Esophagus (tissue), 2 donors: Measurements from ENCODE around the gene ADAMTS6. TPM values are rescaled to one million over a fixed set of nuclear protein-coding genes. Genes with fewer than 3 reads are reported as not detected.
"Not testable (repeated sequence)": the region's sequence is repeated elsewhere in the genome, so short reads cannot be mapped to it uniquely, and the experiment has no call there.

Experiments used
- H3K27ac ChIP-seq, 2 donors: one replicate each; pipeline ENCODE4 v1.5.1; 2013; ENCODE audit warnings: low read depth in 2 of 2, mild to moderate bottlenecking in 2 of 2, inconsistent platforms in 1 of 2, low read length in 1 of 2, moderate library complexity in 1 of 2
- H3K27me3 ChIP-seq, 2 donors: one replicate each; pipeline ENCODE4 v1.6.1; 2013; ENCODE audit warnings: low read length in 2 of 2, control low read depth in 1 of 2, mild to moderate bottlenecking in 1 of 2; ENCODE audit not compliant: insufficient read depth in 2 of 2, control insufficient read depth in 1 of 2
- H3K36me3 ChIP-seq, 2 donors: one replicate each; pipeline ENCODE4 v1.6.1; 2013; ENCODE audit warnings: low read length in 1 of 2; ENCODE audit not compliant: control insufficient read depth in 2 of 2, insufficient read depth in 2 of 2
- H3K4me1 ChIP-seq, 2 donors: one replicate each; pipeline ENCODE4 v1.6.1; 2013; ENCODE audit warnings: low read length in 1 of 2; ENCODE audit not compliant: control insufficient read depth in 2 of 2, insufficient read depth in 2 of 2
- H3K4me3 ChIP-seq, 2 donors: one replicate each; pipeline ENCODE4 v1.5.1; 2013; ENCODE audit warnings: low read length in 2 of 2, mild to moderate bottlenecking in 2 of 2, low read depth in 1 of 2, moderate library complexity in 1 of 2
- H3K9me3 ChIP-seq, 2 donors: one replicate each; pipeline ENCODE4 v1.6.1; 2013; ENCODE audit warnings: mild to moderate bottlenecking in 2 of 2, low read depth in 1 of 2, low read length in 1 of 2, moderate library complexity in 1 of 2; ENCODE audit not compliant: control insufficient read depth in 2 of 2, insufficient read depth in 1 of 2
- WGBS, 2 donors: extraction: QIAGEN DNeasy Blood & Tissue Kit; methylation state at CpG; one replicate each; pipeline ENCODE4 v1.1.7; 2013; 5-methylcytosine and 5-hydroxymethylcytosine counted together
- polyA plus RNA-seq, 2 donors: library from polyadenylated mRNA; stranded (reverse); fragments of 200-250 nt; gene quantifications; one replicate each; pipeline ENCODE4 v1.2.3, GENCODE V29; 2013
- donor health status: healthy with polysubstance abuse.
- donor health status: Bipolar disorder and iron deficiency.

The ADAMTS6 gene
- polyA plus RNA-seq, 2 donors: 0.16 to 0.25 TPM

DNA sequence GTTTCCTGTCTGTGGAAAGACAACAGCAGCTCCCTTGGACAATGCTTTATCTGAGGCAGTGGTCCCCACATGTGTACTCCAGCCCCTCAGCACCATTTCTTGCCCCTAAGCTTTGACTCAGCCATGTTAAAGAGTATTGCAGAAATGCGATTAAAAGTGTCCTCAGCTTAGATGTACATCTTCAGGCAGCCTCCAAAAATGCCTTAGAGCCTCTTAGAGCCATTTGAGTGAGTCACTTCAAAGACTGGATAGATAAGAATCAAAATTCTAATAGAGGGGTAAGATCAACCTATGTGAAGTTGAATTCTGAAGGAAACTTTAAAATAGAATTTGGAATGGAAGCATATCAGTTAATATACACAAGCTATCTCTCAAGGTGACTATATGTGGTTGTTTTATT is 296.3 kb downstream of the ADAMTS6 start:
- Histone ChIP-seq H3K27me3 (no peaks in the 10 kb centered on the region), H3K4me1 (no peaks in the 10 kb centered on the region), H3K27ac (no peak overlapping the region), H3K9me3 (no peaks in the 10 kb centered on the region), H3K36me3 (no peaks in the 10 kb centered on the region), H3K4me3 (no peak overlapping the region)
- 92 to 93% methylated on average over 1 of the region's 1 CpG for WGBS, 2 donors

- Histone ChIP-seq H3K4me1 (no peaks in the 10 kb centered on the region), H3K36me3 (no peaks in the 10 kb centered on the region), H3K4me3 (no peak overlapping the region), H3K9me3 (no peaks in the 10 kb centered on the region), H3K27ac (no peak overlapping the region), H3K27me3 (no peaks in the 10 kb centered on the region)
- 69 to 72% methylated on average over 5 of the region's 5 CpGs for WGBS, 2 donors
Observed at GRCh38 chr5:65184780-65185179, 296.9 kb downstream of the ADAMTS6 start.

DNA sequence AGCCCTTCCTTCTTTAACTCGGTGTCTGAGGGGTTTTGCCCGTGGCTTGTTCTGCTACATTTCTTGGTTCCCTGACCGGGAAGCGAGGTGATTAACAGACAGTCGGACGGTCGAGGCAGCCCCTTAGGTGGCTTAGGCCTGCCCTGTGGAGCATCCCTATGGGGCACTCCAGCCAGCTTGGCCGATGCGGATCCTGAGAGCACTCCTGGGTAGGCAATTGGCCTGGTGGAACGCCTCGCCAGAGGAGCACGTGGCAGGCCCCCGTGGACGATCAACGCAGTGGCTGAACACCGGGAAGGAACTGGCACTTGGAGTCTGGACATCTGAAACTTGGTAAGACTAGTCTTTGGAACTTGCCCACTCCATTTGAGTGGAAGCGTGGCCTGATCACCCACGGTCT is 307.5 kb downstream of the ADAMTS6 start:
- not testable (repeated sequence) for H3K27ac ChIP-seq, H3K4me3 ChIP-seq, H3K27me3 ChIP-seq, H3K9me3 ChIP-seq, H3K36me3 ChIP-seq, H3K4me1 ChIP-seq
- WGBS, 2 donors: 93 to 96% methylated on average over 18 of the region's 18 CpGs

DNA sequence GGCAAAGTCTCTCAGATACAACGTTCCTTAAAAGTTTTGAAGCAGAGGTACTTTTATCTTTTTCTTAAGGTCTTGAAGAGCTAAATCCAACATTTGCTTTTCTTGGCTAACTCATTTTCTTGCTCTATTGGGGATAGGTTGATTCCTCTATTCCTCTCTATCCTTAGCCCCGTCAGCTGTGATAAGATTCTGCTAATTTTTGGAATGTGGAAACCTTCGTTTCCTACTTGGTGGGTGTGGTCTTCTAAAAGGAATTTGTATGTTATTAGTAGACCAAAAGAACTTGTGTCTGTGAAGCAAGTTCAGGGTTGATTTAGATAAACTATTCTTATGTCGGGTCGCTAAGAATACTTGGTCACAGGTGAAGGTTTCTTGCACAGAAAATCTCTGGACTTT is 308.6 kb downstream of the ADAMTS6 start:
- no peak overlapping the region for H3K4me3 ChIP-seq
- H3K36me3 ChIP-seq: peaks cover 0 to 2% of the 10 kb centered on the region in 2 donors
- no peak overlapping the region for H3K27ac ChIP-seq
- no peaks in the 10 kb centered on the region for H3K27me3 ChIP-seq
- H3K9me3 ChIP-seq: peaks cover 0 to 2% of the 10 kb centered on the region in 2 donors
- H3K4me1 ChIP-seq: no peaks in the 10 kb centered on the region
- 79 to 82% methylated on average over 5 of the region's 5 CpGs for WGBS, 2 donors

DNA sequence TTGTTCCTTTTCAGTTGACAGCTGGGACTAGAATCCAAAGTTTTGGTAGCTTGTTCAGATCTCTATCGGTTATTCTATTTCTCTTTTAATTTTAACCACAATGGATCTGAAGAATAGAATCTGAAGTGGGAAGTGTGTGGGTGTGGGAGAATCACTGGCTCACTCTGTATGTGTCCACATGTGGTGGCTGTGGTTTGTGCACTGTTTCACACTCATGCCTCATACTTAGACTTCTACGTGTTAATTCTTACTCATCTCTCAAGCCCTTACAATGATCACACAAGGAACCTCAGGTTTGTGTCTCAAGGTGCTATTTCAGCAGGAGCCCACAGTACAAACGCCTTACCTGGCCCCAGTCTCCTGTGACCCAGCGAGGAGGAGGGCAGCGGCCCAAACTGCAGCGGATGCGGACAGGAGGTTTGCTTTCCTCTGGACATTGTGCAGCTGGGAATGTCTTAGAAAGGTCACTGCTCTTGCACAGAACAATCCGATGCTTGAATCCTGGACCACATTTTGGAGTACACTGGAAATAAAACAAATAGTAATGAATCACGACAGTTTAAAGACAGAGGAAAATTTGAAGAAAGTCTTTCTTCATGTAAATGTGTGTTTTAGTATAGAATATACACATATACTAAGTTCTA is 309.1 kb downstream of the ADAMTS6 start:
- no peaks in the 10 kb centered on the region for H3K4me1 ChIP-seq
- WGBS, 2 donors: 73 to 80% methylated on average over 9 of the region's 9 CpGs
- no peak overlapping the region for H3K4me3 ChIP-seq
- no peak overlapping the region for H3K27ac ChIP-seq
- H3K9me3 ChIP-seq: peaks cover 0 to 2% of the 10 kb centered on the region in 2 donors
- H3K36me3 ChIP-seq: peaks cover 0 to 2% of the 10 kb centered on the region in 2 donors
- H3K27me3 ChIP-seq: no peaks in the 10 kb centered on the region

GRCh38 chr5:65171645-65172044 is 310.1 kb downstream of the ADAMTS6 start:
- H3K9me3 ChIP-seq: peaks cover 0 to 2% of the 10 kb centered on the region in 2 donors
- H3K4me1 ChIP-seq: no peaks in the 10 kb centered on the region
- WGBS, 2 donors: 73 to 83% methylated on average over 4 of the region's 4 CpGs
- H3K36me3 ChIP-seq: peaks cover 0 to 2% of the 10 kb centered on the region in 2 donors
- H3K27me3 ChIP-seq: no peaks in the 10 kb centered on the region
- no peak overlapping the region for H3K4me3 ChIP-seq
- no peak overlapping the region for H3K27ac ChIP-seq

GRCh38 chr5:65163698-65164097 is 318.0 kb downstream of the ADAMTS6 start:
- no peaks in the 10 kb centered on the region for H3K36me3 ChIP-seq
- WGBS, 2 donors: 90 to 91% methylated on average over 10 of the region's 10 CpGs
- H3K4me1 ChIP-seq: no peaks in the 10 kb centered on the region
- no peaks in the 10 kb centered on the region for H3K9me3 ChIP-seq
- H3K27ac ChIP-seq: no peak overlapping the region
- no peaks in the 10 kb centered on the region for H3K27me3 ChIP-seq
- H3K4me3 ChIP-seq: no peak overlapping the region

DNA sequence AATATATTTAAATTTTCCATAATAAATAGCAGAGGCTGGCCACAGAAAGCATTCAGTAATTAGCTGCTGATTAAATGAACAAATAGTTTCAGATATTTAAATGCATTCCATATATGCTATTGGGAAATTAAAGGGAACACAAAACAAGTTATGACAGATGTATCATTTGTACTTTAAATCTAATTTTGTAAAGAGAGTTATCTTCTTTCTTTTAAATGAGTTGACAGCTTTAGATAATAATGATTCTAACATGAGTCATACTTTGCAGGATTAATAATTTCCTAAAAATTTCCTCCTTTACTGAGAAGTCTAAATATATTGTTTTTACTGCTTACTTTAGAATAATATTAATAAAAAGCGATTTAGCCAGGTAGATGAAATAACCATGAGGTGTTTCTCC is 320.1 kb downstream of the ADAMTS6 start:
- Histone ChIP-seq H3K4me3 (no peak overlapping the region), H3K9me3 (no peaks in the 10 kb centered on the region), H3K36me3 (no peaks in the 10 kb centered on the region), H3K27me3 (no peaks in the 10 kb centered on the region), H3K27ac (no peak overlapping the region), H3K4me1 (no peaks in the 10 kb centered on the region)
- 73 to 80% methylated on average over 1 of the region's 1 CpG for WGBS, 2 donors

DNA sequence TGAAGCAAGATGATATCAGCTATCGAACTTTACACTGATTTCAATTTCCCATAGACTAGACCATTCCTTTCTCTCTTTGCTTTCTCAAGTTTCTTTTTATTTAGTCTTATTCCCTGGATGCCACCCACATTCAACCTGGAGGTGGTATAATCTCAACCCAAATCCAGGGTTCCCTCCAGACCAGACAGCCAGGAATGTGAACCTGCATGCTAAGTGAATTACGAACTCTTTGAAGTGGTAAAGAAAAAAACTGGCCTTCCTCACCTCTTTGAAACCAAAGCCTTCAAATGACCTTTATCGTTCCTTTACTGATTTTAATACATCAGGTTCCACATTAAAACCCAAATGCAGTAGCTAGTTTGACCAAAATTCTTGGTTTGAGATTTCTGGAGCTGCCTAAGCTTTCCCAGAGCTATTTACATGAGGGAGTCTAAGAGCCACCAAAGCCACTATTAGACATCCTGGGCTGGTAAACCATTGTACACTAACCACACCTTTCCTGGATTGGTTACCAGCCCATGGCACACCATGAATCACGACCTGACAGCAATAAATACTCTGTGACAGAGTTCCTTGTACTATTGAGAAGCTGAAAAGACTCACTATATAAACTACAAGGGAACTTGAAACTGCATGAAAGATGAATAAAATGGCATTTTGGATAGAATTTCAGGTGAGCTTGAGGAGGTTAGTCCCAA is 323.7 kb downstream of the ADAMTS6 start:
- 63 to 76% methylated on average over 4 of the region's 4 CpGs for WGBS, 2 donors
- H3K27me3 ChIP-seq: no peaks in the 10 kb centered on the region
- H3K4me1 ChIP-seq: no peaks in the 10 kb centered on the region
- no peaks in the 10 kb centered on the region for H3K9me3 ChIP-seq
- no peak overlapping the region for H3K27ac ChIP-seq
- H3K36me3 ChIP-seq: no peaks in the 10 kb centered on the region
- H3K4me3 ChIP-seq: no peak overlapping the region

DNA sequence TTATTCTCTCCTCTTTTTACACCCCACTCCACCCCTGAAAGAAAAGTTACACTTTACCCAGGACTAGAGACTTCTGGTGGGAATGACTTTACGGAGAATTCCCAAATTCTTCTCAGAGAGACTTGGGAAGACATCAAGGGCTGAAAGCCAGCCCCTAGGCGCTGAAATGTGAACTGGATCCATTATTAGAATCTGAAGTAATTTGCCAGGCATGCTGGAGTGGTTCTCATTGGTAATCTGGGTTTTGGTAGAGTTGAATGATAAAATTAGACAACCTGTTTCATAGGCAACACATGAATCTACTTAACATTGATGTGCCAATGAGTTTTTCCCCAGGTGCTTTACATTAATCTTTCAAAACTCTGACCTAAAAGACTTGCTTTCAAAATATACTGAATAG is 324.8 kb downstream of the ADAMTS6 start:
- H3K27ac ChIP-seq: no peak overlapping the region
- H3K36me3 ChIP-seq: no peaks in the 10 kb centered on the region
- H3K4me1 ChIP-seq: no peaks in the 10 kb centered on the region
- H3K9me3 ChIP-seq: no peaks in the 10 kb centered on the region
- H3K27me3 ChIP-seq: no peaks in the 10 kb centered on the region
- H3K4me3 ChIP-seq: no peak overlapping the region
- 81 to 83% methylated on average over 2 of the region's 2 CpGs for WGBS, 2 donors
